ENCODE measurements around the gene SLC22A8.
"Not testable (repeated sequence)": the region's sequence is repeated elsewhere in the genome, so short reads cannot be mapped to it uniquely, and the experiment has no call there.

SLC22A8 gene

GRCh38 chr11:63015521-63016215 lies at the start of gene SLC22A8:
Gene SLC22A8 (minus strand): TSS chr11:63015841. CDS start chr11:63014958, 883 bp downstream.
- DNase-seq (ENCODE audit: extremely low spot score): no peak
- TF ChIP-seq CTCF (IDR thresholded peaks at IDR 0.05; ENCODE audit: control extremely low read depth, extremely low read depth, low read depth, missing control alignments): no peak
- ChIA-PET POLR2A (no interaction called here), CTCF (interaction anchor here (0.8 to 2.5 kb wide), 2 partner anchors 8 to 111 kb away, joined by 3 to 11 read pairs; no protein-coding TSS in a partner anchor)

GRCh38 chr11:63046203-63046602 lies 30.6 kb upstream of the SLC22A8 start:
- CTCF ChIA-PET: interaction anchor here (1.4 kb wide), 1 partner anchor 11 kb away, joined by 10 read pairs; no protein-coding TSS in a partner anchor
- DNase-seq (ENCODE audit: extremely low spot score); POLR2A ChIA-PET: not testable (repeated sequence)

- peak; percentile 8 for DNase-seq (ENCODE audit: extremely low spot score)
- ChIA-PET POLR2A (no interaction called here), CTCF (interaction anchor here (1.0 to 1.3 kb wide), 2 partner anchors 12 to 137 kb away, joined by 3 read pairs; no protein-coding TSS in a partner anchor)
- no peak for TF ChIP-seq CTCF (IDR thresholded peaks at IDR 0.05; ENCODE audit: control extremely low read depth, extremely low read depth, low read depth, missing control alignments)
Observed at GRCh38 chr11:63042596-63042995, 27.0 kb upstream of the SLC22A8 start.

GRCh38 chr11:63032457-63032856 lies 16.8 kb upstream of the SLC22A8 start:
- no peak for TF ChIP-seq CTCF (IDR thresholded peaks at IDR 0.05; ENCODE audit: control extremely low read depth, extremely low read depth, low read depth, missing control alignments)
- DNase-seq (ENCODE audit: extremely low spot score): no peak
- POLR2A ChIA-PET: no interaction called here
- CTCF ChIA-PET: interaction anchor here (1.2 to 4.9 kb wide), 4 partner anchors 9 to 187 kb away, joined by 3 to 33 read pairs (median 10); no protein-coding TSS in a partner anchor

- peak; percentile 98 for TF ChIP-seq CTCF (IDR thresholded peaks at IDR 0.05; ENCODE audit: control extremely low read depth, extremely low read depth, low read depth, missing control alignments)
- DNase-seq (ENCODE audit: extremely low spot score): peak; percentile 82
- POLR2A ChIA-PET: no interaction called here
- CTCF ChIA-PET: interaction anchor here (0.7 to 8.4 kb wide), 27 partner anchors 9 to 615 kb away, joined by 3 to 347 read pairs (median 5); partner anchors contain the start of gene SLC22A8
Observed at GRCh38 chr11:63023841-63024648, 8.4 kb upstream of the SLC22A8 start.

GRCh38 chr11:63023222-63023814 lies 7.7 kb upstream of the SLC22A8 start:
- no peak for DNase-seq (ENCODE audit: extremely low spot score)
- ChIA-PET POLR2A (no interaction called here), CTCF (interaction anchor here (0.7 to 8.4 kb wide), 28 partner anchors 8 to 616 kb away, joined by 3 to 347 read pairs (median 4); partner anchors contain the start of gene SLC22A8)
- TF ChIP-seq CTCF (IDR thresholded peaks at IDR 0.05; ENCODE audit: control extremely low read depth, extremely low read depth, low read depth, missing control alignments): no peak

Measured in GM10248 (cell line).